GM10248 (cell line): Measurements from ENCODE around the gene TADA2A.

Experiments
- CTCF ChIA-PET: fragments of 300-600 bp; sonication (Branson Sonifier 250); formaldehyde crosslinking; extraction: SDS; loops from one replicate; lab custom pipeline; 2021; ENCODE audit warnings: antibody characterized with exemption; lab: Yijun Ruan, JAX
- POLR2A ChIA-PET: fragments of 350-650 bp; sonication (Branson Sonifier 250); formaldehyde crosslinking; extraction: SDS; loops from one replicate; lab custom pipeline; 2020; ENCODE audit warnings: antibody characterized with exemption; lab: Yijun Ruan, JAX
- DNase-seq: peaks from one replicate; pipeline ENCODE4 v3.0.0; 2012; ENCODE audit errors: extremely low spot score
- CTCF ChIP-seq: IDR thresholded peaks from 2 replicates; pipeline ENCODE4 v1.5.1; 2012; ENCODE audit warnings: mild to moderate bottlenecking, low read depth; ENCODE audit errors: extremely low read depth, missing control alignments, control extremely low read depth

TADA2A gene

GRCh38 chr17:37492167-37492566 lies 85.5 kb downstream of the TADA2A start:
- CTCF ChIA-PET = interaction anchor here (1.3 to 2.1 kb wide), 3 partner anchors 9 to 31 kb away, joined by 3 to 9 read pairs (median 3); no protein-coding TSS in a partner anchor
- POLR2A ChIA-PET = no interaction called here
- no peak for TF ChIP-seq CTCF
- no peak for DNase-seq

- no peak for DNase-seq
- TF ChIP-seq CTCF = no peak
- CTCF ChIA-PET = no interaction called here
- POLR2A ChIA-PET = no interaction called here
Measured at GRCh38 chr17:37493249-37494027, 86.8 kb downstream of the TADA2A start.

GRCh38 chr17:37494401-37494831 lies 87.7 kb downstream of the TADA2A start:
- ChIA-PET CTCF (interaction anchor here (0.6 to 1.2 kb wide), 5 partner anchors 13 to 90 kb away, joined by 3 to 5 read pairs (median 3); no protein-coding TSS in a partner anchor), POLR2A (no interaction called here)
- no peak for DNase-seq
- TF ChIP-seq CTCF = no peak

- POLR2A ChIA-PET = no interaction called here
- no peak for DNase-seq
- no peak for TF ChIP-seq CTCF
- CTCF ChIA-PET = interaction anchor here (0.6 to 1.2 kb wide), 5 partner anchors 13 to 91 kb away, joined by 3 to 5 read pairs (median 3); no protein-coding TSS in a partner anchor
Measured at GRCh38 chr17:37494971-37495370, 88.3 kb downstream of the TADA2A start.

- DNase-seq = no peak
- TF ChIP-seq CTCF = no peak
- POLR2A ChIA-PET = no interaction called here
- CTCF ChIA-PET = interaction anchor here (1.3 kb wide), 1 partner anchor 14 kb away, joined by 3 read pairs; no protein-coding TSS in a partner anchor
Measured at GRCh38 chr17:37500378-37500777, 93.7 kb downstream of the TADA2A start.

GRCh38 chr17:37502009-37502936 lies 95.6 kb downstream of the TADA2A start:
- no peak for TF ChIP-seq CTCF
- no peak for DNase-seq
- CTCF ChIA-PET = interaction anchor here (1.3 to 1.4 kb wide), 4 partner anchors 9 to 17 kb away, joined by 3 to 4 read pairs (median 3); no protein-coding TSS in a partner anchor
- POLR2A ChIA-PET = interaction anchor here (0.8 kb wide), 1 partner anchor 11 kb away, joined by 3 read pairs; no protein-coding TSS in a partner anchor
